Hematopoietic multipotent progenitor cell treated with erythropoietin and hydrocortisone succinate and interleukin-3 and kit ligand, for 17 days (in vitro differentiated cells): ENCODE results near the gene PLCB1.
"Not testable (repeated sequence)": the region's sequence is repeated elsewhere in the genome, so short reads cannot be mapped to it uniquely, and the experiment has no call there.

Source experiments
- DNase-seq: peaks from one replicate; pipeline ENCODE4 v3.0.0-alpha.2; 2015; ENCODE audit warnings: low spot score

The PLCB1 gene

GRCh38 chr20:8335059-8335458, 203.0 kb downstream of the PLCB1 start:
- DNase-seq, result no peak

GRCh38 chr20:8335495-8336195, 203.6 kb downstream of the PLCB1 start:
- no peak for DNase-seq

- no peak for DNase-seq
Measured at GRCh38 chr20:8339349-8339748, 207.3 kb downstream of the PLCB1 start.

- DNase-seq, result no peak
Measured at GRCh38 chr20:8342391-8342790, 210.3 kb downstream of the PLCB1 start.

GRCh38 chr20:8344106-8344505, 212.0 kb downstream of the PLCB1 start:
- DNase-seq, result no peak

- DNase-seq, result no peak
Measured at GRCh38 chr20:8344631-8345030, 212.6 kb downstream of the PLCB1 start.

- no peak for DNase-seq
Measured at GRCh38 chr20:8346700-8347270, 214.7 kb downstream of the PLCB1 start.

GRCh38 chr20:8350225-8350624, 218.2 kb downstream of the PLCB1 start:
- DNase-seq, result not testable (repeated sequence)

- no peak for DNase-seq
Measured at GRCh38 chr20:8352486-8352885, 220.4 kb downstream of the PLCB1 start.

- DNase-seq, result no peak
Measured at GRCh38 chr20:8353512-8353911, 221.4 kb downstream of the PLCB1 start.

- no peak for DNase-seq
Measured at GRCh38 chr20:8355453-8355852, 223.4 kb downstream of the PLCB1 start.

- no peak for DNase-seq
Measured at GRCh38 chr20:8356806-8357205, 224.7 kb downstream of the PLCB1 start.

- DNase-seq, result no peak
Measured at GRCh38 chr20:8357703-8358102, 225.6 kb downstream of the PLCB1 start.

- DNase-seq, result no peak
Measured at GRCh38 chr20:8360035-8360434, 228.0 kb downstream of the PLCB1 start.

GRCh38 chr20:8361006-8361652, 229.1 kb downstream of the PLCB1 start:
- DNase-seq, result no peak

- DNase-seq, result no peak
Measured at GRCh38 chr20:8361779-8362178, 229.7 kb downstream of the PLCB1 start.

- no peak for DNase-seq
Measured at GRCh38 chr20:8362457-8362856, 230.4 kb downstream of the PLCB1 start.

GRCh38 chr20:8363970-8364733, 232.1 kb downstream of the PLCB1 start:
- no peak for DNase-seq

GRCh38 chr20:8364734-8365078, 232.6 kb downstream of the PLCB1 start:
- DNase-seq, result no peak

- no peak for DNase-seq
Measured at GRCh38 chr20:8365634-8366033, 233.6 kb downstream of the PLCB1 start.

GRCh38 chr20:8366303-8366923, 234.3 kb downstream of the PLCB1 start:
- no peak for DNase-seq

- DNase-seq, result no peak
Measured at GRCh38 chr20:8367689-8368088, 235.6 kb downstream of the PLCB1 start.
